GM18858 (cell line): ENCODE data around the gene DNAJC2.
"Not testable (repeated sequence)": the region's sequence is repeated elsewhere in the genome, so short reads cannot be mapped to it uniquely, and the experiment has no call there.

Source experiments
- ATAC-seq: cut with Tn5 transposase; IDR thresholded peaks from one replicate; pipeline ENCODE4 v1.9.1; 2021; ENCODE audit not compliant: unreplicated experiment

Gene DNAJC2

GRCh38 chr7:103278195-103278594, 66.4 kb downstream of the DNAJC2 start:
- not testable (repeated sequence) for ATAC-seq

DNA sequence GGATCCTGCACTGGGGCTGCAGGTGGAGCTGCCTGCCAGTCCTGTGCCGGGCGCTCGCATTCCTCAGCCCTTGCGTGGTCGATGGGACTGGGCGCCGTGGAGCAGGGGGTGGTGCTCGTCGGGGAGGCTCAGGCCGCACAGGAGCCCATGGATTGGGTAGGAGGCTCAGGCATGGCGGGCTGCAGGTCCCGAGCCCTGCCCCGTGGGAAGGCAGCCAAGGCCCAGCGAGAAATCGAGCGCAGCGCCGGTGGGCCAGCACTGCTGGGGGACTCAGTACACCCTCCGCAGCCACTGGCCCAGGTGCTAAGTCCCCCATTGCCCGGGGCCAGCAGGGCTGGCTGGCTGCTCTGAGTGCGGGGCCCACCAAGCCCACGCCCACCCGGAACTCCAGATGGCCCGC, 69.7 kb downstream of the DNAJC2 start:
- not testable (repeated sequence) for ATAC-seq

DNA sequence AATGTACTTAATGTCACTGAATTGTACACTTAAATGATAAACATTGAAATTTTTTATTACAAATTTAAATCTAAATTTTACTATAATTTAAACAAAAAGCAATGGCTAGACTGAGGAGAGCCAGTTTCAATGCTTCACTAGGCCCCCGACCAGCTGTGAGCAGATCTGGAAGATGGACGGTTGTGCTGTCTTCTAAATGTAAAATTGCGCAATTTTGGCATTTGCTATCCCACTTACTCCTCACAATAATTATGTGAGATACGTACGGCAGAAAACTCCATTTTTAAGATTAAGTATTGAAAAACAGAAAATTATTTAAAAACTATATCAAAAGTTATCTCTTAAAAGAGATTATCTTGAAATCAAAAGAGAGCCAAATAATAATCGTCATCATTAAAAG, 71.2 kb downstream of the DNAJC2 start:
- ATAC-seq: not testable (repeated sequence)

DNA sequence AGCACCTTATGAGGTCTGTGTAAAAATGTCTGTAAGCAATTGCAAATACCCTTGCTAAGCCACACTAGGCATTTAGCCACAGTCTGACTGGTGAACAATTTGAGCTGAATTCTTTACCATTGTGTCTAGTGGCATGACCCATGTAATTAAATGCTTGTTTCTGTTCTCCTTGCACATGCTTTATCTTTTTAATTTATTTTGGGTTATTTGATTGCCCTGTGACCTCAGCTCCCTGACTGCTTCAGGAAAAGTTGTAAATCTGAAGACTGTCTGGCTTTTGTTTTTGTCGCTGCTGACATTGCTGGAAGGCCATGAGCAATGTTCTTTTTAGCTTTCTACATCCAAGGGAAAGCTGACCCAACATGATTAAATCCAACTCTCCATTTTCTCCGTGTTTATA, 78.3 kb downstream of the DNAJC2 start:
- not testable (repeated sequence) for ATAC-seq

GRCh38 chr7:103264054-103264453, 80.5 kb downstream of the DNAJC2 start:
- ATAC-seq: not testable (repeated sequence)
